ENCODE data around the gene UCN3. TPM values are rescaled to one million over a fixed set of nuclear protein-coding genes. Genes with fewer than 3 reads are reported as not detected.
"Not testable (repeated sequence)": the region's sequence is repeated elsewhere in the genome, so short reads cannot be mapped to it uniquely, and the experiment has no call there.

The UCN3 gene
- total RNA-seq, 1 donor from 2014 or later, result not detected

GRCh38 chr10:5400468-5401240 is 35.9 kb downstream of the UCN3 start:
- DNase-seq (ENCODE audit: low spot score), result no peak
- intact Hi-C loops (cut with DNase I), result no loop called here

GRCh38 chr10:5402798-5403197 is 38.0 kb downstream of the UCN3 start:
- DNase-seq (ENCODE audit: low spot score), result no peak
- intact Hi-C loops (cut with DNase I), result no loop called here

- DNase-seq (ENCODE audit: low spot score), result no peak
These were observed 39.7 kb downstream of the UCN3 start, which contains the start of gene TUBAL3 for GRCh38 chr10:5404208-5405041. Gene TUBAL3 (minus strand): TSS chr10:5404828. CDS start chr10:5404792, 36 bp downstream.

GRCh38 chr10:5406918-5407317 is 42.2 kb downstream of the UCN3 start:
- DNase-seq (ENCODE audit: low spot score), result no peak
- intact Hi-C loops (cut with DNase I), result no loop called here

More at GRCh38 chr10:5404208-5405041, 39.7 kb downstream of the UCN3 start, which contains the start of gene TUBAL3:
- intact Hi-C loops (cut with DNase I), result no loop called here

- not testable (repeated sequence) for DNase-seq (ENCODE audit: low spot score)
- intact Hi-C loops (cut with DNase I), result loop anchor here (10.0 kb wide), 1 partner anchor 566 kb away; no protein-coding TSS in a partner anchor
These were observed 46.0 kb downstream of the UCN3 start for GRCh38 chr10:5410787-5411186.

- DNase-seq (ENCODE audit: low spot score), result no peak
- intact Hi-C loops (cut with DNase I), result loop anchor here (10.0 kb wide), 1 partner anchor 567 kb away; no protein-coding TSS in a partner anchor
These were observed 47.1 kb downstream of the UCN3 start for GRCh38 chr10:5411941-5412276.

GRCh38 chr10:5412277-5412941 is 47.6 kb downstream of the UCN3 start, which contains the start of gene NET1:
Gene NET1 (plus strand): TSS chr10:5412557. CDS start chr10:5412693, 136 bp downstream.
- intact Hi-C loops (cut with DNase I), result loop anchor here (10.0 kb wide), 1 partner anchor 568 kb away; no protein-coding TSS in a partner anchor

GRCh38 chr10:5413012-5413938 is 48.5 kb downstream of the UCN3 start:
- intact Hi-C loops (cut with DNase I), result loop anchor here (10.0 kb wide), 1 partner anchor 568 kb away; no protein-coding TSS in a partner anchor

More at GRCh38 chr10:5412277-5412941, 47.6 kb downstream of the UCN3 start, which contains the start of gene NET1:
- DNase-seq (ENCODE audit: low spot score), result peak; percentile 92

GRCh38 chr10:5416981-5417380 is 52.2 kb downstream of the UCN3 start:
- DNase-seq (ENCODE audit: low spot score), result no peak
- intact Hi-C loops (cut with DNase I), result loop anchor here (10.0 kb wide), 1 partner anchor 572 kb away; no protein-coding TSS in a partner anchor

More at GRCh38 chr10:5413012-5413938, 48.5 kb downstream of the UCN3 start:
- DNase-seq (ENCODE audit: low spot score), result no peak

GRCh38 chr10:5418584-5418983 is 53.8 kb downstream of the UCN3 start:
- intact Hi-C loops (cut with DNase I), result loop anchor here (10.0 kb wide), 1 partner anchor 574 kb away; no protein-coding TSS in a partner anchor
- no peak for DNase-seq (ENCODE audit: low spot score)

- intact Hi-C loops (cut with DNase I), result loop anchor here (10.0 kb wide), 1 partner anchor 575 kb away; no protein-coding TSS in a partner anchor
- DNase-seq (ENCODE audit: low spot score), result no peak
These were observed 54.8 kb downstream of the UCN3 start for GRCh38 chr10:5419466-5420094.

GRCh38 chr10:5423771-5424170 is 59.0 kb downstream of the UCN3 start:
- no peak for DNase-seq (ENCODE audit: low spot score)
- intact Hi-C loops (cut with DNase I), result no loop called here

Other genes with a start within 250 kb of the UCN3 start
- 0.86 TPM for gene AKR1C8, start 179.8 kb upstream of the UCN3 start, total RNA-seq
- gene AKR1C4, start 168.1 kb upstream of the UCN3 start, total RNA-seq, result not detected
- 0.40 TPM for gene TUBAL3, start 39.9 kb downstream of the UCN3 start, total RNA-seq
- 20.9 TPM for gene NET1, start 47.6 kb downstream of the UCN3 start, total RNA-seq
- gene CALML5, start 134.6 kb downstream of the UCN3 start, total RNA-seq, result not detected
- gene CALML3, start 160.0 kb downstream of the UCN3 start, total RNA-seq, result not detected